Mesenchymal stem cell (in vitro differentiated cells and primary cell): ENCODE measurements around the gene ANKS1B.

Source experiments
- DNase-seq: peaks from one replicate; pipeline ENCODE4 v3.0.0-alpha.2; 2013
- H2AFZ ChIP-seq: one replicate; pipeline ENCODE4 v1.6.1; 2013; ENCODE audit warnings: low read depth, mild to moderate bottlenecking, control low read depth, inconsistent platforms, low read length, moderate library complexity
- H2AK5ac ChIP-seq: 2 replicates; pipeline ENCODE4 v1.6.1; 2013; ENCODE audit warnings: low read length, moderate library complexity, mild to moderate bottlenecking, inconsistent platforms; ENCODE audit not compliant: severe bottlenecking
- H2BK120ac ChIP-seq: one replicate; pipeline ENCODE4 v1.6.1; 2013; ENCODE audit warnings: low read depth, mild to moderate bottlenecking, inconsistent platforms, low read length, moderate library complexity
- H2BK12ac ChIP-seq, 2 experiments: one replicate each; pipeline ENCODE4 v1.6.1; 2013; ENCODE audit warnings: inconsistent platforms in 2 of 2, low read length in 2 of 2, mild to moderate bottlenecking in 2 of 2, moderate library complexity in 2 of 2, control low read depth in 1 of 2
- H2BK15ac ChIP-seq: one replicate; pipeline ENCODE4 v1.6.1; 2013; ENCODE audit warnings: mild to moderate bottlenecking, low read depth, inconsistent platforms; ENCODE audit not compliant: poor library complexity, severe bottlenecking
- H2BK5ac ChIP-seq: 2 replicates; pipeline ENCODE4 v1.6.1; 2013; ENCODE audit warnings: low read depth, mild to moderate bottlenecking, low read length, control low read depth, inconsistent platforms; ENCODE audit not compliant: poor library complexity, severe bottlenecking
- H3K14ac ChIP-seq, 2 experiments: one replicate each; pipeline ENCODE4 v1.6.1; 2013; ENCODE audit warnings: inconsistent platforms in 2 of 2, low read length in 2 of 2, control low read depth in 1 of 2, mild to moderate bottlenecking in 1 of 2, moderate library complexity in 1 of 2
- H3K18ac ChIP-seq, 2 experiments: one replicate each; pipeline ENCODE4 v1.6.1; 2013; ENCODE audit warnings: inconsistent platforms in 2 of 2, low read length in 2 of 2, control low read depth in 1 of 2, low read depth in 1 of 2, mild to moderate bottlenecking in 1 of 2
- H3K23ac ChIP-seq, 2 experiments: one replicate each; pipeline ENCODE4 v1.6.1; 2013; ENCODE audit warnings: inconsistent platforms in 2 of 2, low read length in 2 of 2, mild to moderate bottlenecking in 2 of 2, moderate library complexity in 2 of 2, control low read depth in 1 of 2
- H3K27ac ChIP-seq: 2 replicates; pipeline ENCODE4 v1.5.1; 2013; ENCODE audit warnings: mild to moderate bottlenecking, moderate library complexity, low read length, control low read depth, inconsistent platforms; ENCODE audit not compliant: poor library complexity, severe bottlenecking
- H3K27me3 ChIP-seq, 2 experiments: 2 replicates each; pipeline versions ENCODE4 v1.6.1 to v1.7.0; 2013; ENCODE audit warnings: low read length in 2 of 2, mild to moderate bottlenecking in 2 of 2, moderate library complexity in 2 of 2, control low read depth in 1 of 2, inconsistent platforms in 1 of 2; ENCODE audit not compliant: control insufficient read depth in 1 of 2, insufficient read depth in 1 of 2
- H3K36me3 ChIP-seq, 2 experiments: 2 replicates each; pipeline versions ENCODE4 v1.6.1 to v1.7.0; 2013; ENCODE audit warnings: low read length in 2 of 2, control low read depth in 1 of 2, inconsistent platforms in 1 of 2, low read depth in 1 of 2, mild to moderate bottlenecking in 1 of 2; ENCODE audit not compliant: insufficient read depth in 2 of 2, control insufficient read depth in 1 of 2
- H3K4ac ChIP-seq, 2 experiments: one replicate each; pipeline ENCODE4 v1.6.1; 2013; ENCODE audit warnings: inconsistent platforms in 2 of 2, low read length in 2 of 2, mild to moderate bottlenecking in 2 of 2, moderate library complexity in 2 of 2, control low read depth in 1 of 2, low read depth in 1 of 2
- H3K4me1 ChIP-seq: 2 replicates; pipeline ENCODE4 v1.6.1; 2013; ENCODE audit warnings: low read depth, low read length, control low read depth; ENCODE audit not compliant: control insufficient read depth, insufficient read depth
- H3K4me2 ChIP-seq: 2 replicates; pipeline ENCODE4 v1.6.1; 2013; ENCODE audit warnings: low read length, mild to moderate bottlenecking, inconsistent platforms; ENCODE audit not compliant: poor library complexity, severe bottlenecking
- H3K4me3 ChIP-seq, 2 experiments: 2 replicates each; pipeline versions ENCODE4 v1.5.1 to v1.7.0; 2013; ENCODE audit warnings: low read length in 2 of 2, mild to moderate bottlenecking in 2 of 2, control low read depth in 1 of 2, low read depth in 1 of 2; ENCODE audit not compliant: insufficient read depth in 1 of 2
- H3K79me1 ChIP-seq: replicated peaks from 2 replicates; pipeline ENCODE4 v1.6.1; 2013; ENCODE audit warnings: mild to moderate bottlenecking, control low read depth, low read length, inconsistent platforms; ENCODE audit not compliant: poor library complexity, severe bottlenecking
- H3K9ac ChIP-seq: 2 replicates; pipeline ENCODE4 v1.7.0; 2013; ENCODE audit warnings: mild to moderate bottlenecking, low read length, moderate library complexity
- H3K9me3 ChIP-seq: 2 replicates; pipeline ENCODE4 v1.7.0; 2013; ENCODE audit warnings: mild to moderate bottlenecking, low read length; ENCODE audit not compliant: control insufficient read depth
- H4K8ac ChIP-seq: one replicate; pipeline ENCODE4 v1.6.1; 2013; ENCODE audit warnings: inconsistent platforms, mild to moderate bottlenecking, low read length, moderate library complexity
- H4K91ac ChIP-seq: one replicate; pipeline ENCODE4 v1.6.1; 2013; ENCODE audit warnings: mild to moderate bottlenecking, low read length, inconsistent platforms
- WGBS: methylation state at CpG from one replicate; pipeline ENCODE4 v1.1.7; 2013; ENCODE audit warnings: mixed read lengths; 5-methylcytosine and 5-hydroxymethylcytosine counted together

Gene ANKS1B

DNA sequence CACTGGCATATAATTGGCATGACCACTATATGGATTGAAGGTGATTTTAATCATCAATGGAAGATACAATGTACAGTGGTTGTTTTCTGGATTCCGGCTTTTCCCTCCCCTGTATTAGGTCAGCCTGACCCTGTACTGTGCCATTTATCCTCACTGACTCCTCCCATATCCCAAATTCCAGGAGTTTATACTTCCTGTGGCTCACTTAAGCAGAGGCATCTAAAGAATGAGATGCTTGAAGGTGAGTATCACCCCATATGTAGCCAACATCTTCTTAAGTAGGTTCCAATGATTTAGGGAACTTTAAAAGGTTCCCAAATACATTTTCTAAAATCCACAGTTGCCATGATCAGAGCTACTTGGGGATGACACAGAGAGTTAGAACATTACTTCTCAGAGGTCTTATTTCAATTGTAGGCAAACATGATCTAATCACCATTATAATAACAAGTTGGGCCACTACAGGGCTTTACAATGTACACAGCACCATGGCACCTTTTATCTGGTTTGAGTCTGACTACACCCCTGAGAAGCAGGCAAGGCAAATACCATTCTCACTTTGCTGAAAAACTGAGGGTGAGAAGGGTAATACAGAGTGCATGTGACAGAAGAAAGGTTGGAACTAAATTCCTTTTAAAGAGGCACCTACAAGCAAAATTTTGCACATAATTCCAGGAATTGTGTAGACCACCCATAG is 549.5 kb downstream of the ANKS1B start:
- Histone ChIP-seq H4K8ac (no peak overlapping the region), H3K18ac (no peak overlapping the region), H3K27me3 (no peaks in the 10 kb centered on the region), H3K4ac (no peak overlapping the region), H4K91ac (no peak overlapping the region), H3K4me1 (no peaks in the 10 kb centered on the region), H3K79me1 (no peaks in the 10 kb centered on the region), H3K36me3 (no peaks in the 10 kb centered on the region), H3K9me3 (peaks cover 11% of the 10 kb centered on the region), H2AFZ (no peak overlapping the region), H3K27ac (no peak overlapping the region), H3K9ac (no peak overlapping the region), H3K4me3 (no peak overlapping the region), H3K4me2 (no peak overlapping the region), H3K14ac (no peak overlapping the region), H3K23ac (no peak overlapping the region), H2BK120ac (no peak overlapping the region), H2BK12ac (no peak overlapping the region), H2BK15ac (no peak overlapping the region), H2AK5ac (no peak overlapping the region), H2BK5ac (no peak overlapping the region)
- WGBS, result no CpG with 5 or more reads among the region's 1 CpG
- DNase-seq, result no peak

GRCh38 chr12:99433155-99433554 is 551.6 kb downstream of the ANKS1B start:
- no peaks in the 10 kb centered on the region for H3K36me3 ChIP-seq
- no peaks in the 10 kb centered on the region for H3K27me3 ChIP-seq
- H3K18ac ChIP-seq, result no peak overlapping the region
- H2BK5ac ChIP-seq, result no peak overlapping the region
- H3K79me1 ChIP-seq, result no peaks in the 10 kb centered on the region
- no peak overlapping the region for H2AFZ ChIP-seq
- H2BK12ac ChIP-seq, result no peak overlapping the region
- WGBS, result no CpG with 5 or more reads among the region's 1 CpG
- peaks cover 4% of the 10 kb centered on the region for H3K9me3 ChIP-seq
- H3K27ac ChIP-seq, result no peak overlapping the region
- H4K91ac ChIP-seq, result no peak overlapping the region
- no peak overlapping the region for H2BK15ac ChIP-seq
- no peak overlapping the region for H3K4me2 ChIP-seq
- no peak overlapping the region for H3K14ac ChIP-seq
- no peak overlapping the region for H3K4ac ChIP-seq
- H2AK5ac ChIP-seq, result no peak overlapping the region
- no peak overlapping the region for H3K4me3 ChIP-seq
- H3K4me1 ChIP-seq, result no peaks in the 10 kb centered on the region
- H3K9ac ChIP-seq, result no peak overlapping the region
- DNase-seq, result no peak
- H2BK120ac ChIP-seq, result no peak overlapping the region
- H3K23ac ChIP-seq, result no peak overlapping the region
- no peak overlapping the region for H4K8ac ChIP-seq

DNA sequence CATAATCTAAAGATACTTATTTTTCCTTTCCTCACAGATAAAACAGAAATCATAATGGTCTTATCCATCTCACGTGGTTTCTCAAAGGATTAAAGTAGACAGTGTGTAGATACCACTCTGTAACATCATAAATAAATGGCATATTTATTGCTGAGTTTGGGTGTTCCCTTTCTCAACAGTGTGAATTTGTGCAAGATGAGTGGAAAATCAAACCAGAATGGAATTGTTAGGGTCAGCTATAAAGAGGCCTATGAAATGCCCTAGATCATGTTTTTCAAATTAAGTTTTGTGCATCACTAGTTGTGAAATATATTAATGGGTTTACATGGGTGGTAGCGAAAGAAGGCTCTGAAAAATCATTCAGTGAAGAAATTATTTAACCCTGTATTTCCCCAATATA is 553.5 kb downstream of the ANKS1B start:
- H3K27me3 ChIP-seq, result no peaks in the 10 kb centered on the region
- H3K23ac ChIP-seq, result no peak overlapping the region
- H3K27ac ChIP-seq, result no peak overlapping the region
- no peak overlapping the region for H2AFZ ChIP-seq
- H3K9ac ChIP-seq, result no peak overlapping the region
- no peak overlapping the region for H3K4me3 ChIP-seq
- H2BK12ac ChIP-seq, result no peak overlapping the region
- H4K8ac ChIP-seq, result no peak overlapping the region
- peaks cover 7% of the 10 kb centered on the region for H3K9me3 ChIP-seq
- no peaks in the 10 kb centered on the region for H3K4me1 ChIP-seq
- H3K4me2 ChIP-seq, result no peak overlapping the region
- no peak overlapping the region for H2BK15ac ChIP-seq
- no peak overlapping the region for H4K91ac ChIP-seq
- H3K4ac ChIP-seq, result no peak overlapping the region
- no CpG with 5 or more reads among the region's 2 CpGs for WGBS
- H3K14ac ChIP-seq, result no peak overlapping the region
- H2BK120ac ChIP-seq, result no peak overlapping the region
- no peak overlapping the region for H3K18ac ChIP-seq
- no peak overlapping the region for H2AK5ac ChIP-seq
- DNase-seq, result no peak
- no peak overlapping the region for H2BK5ac ChIP-seq
- H3K36me3 ChIP-seq, result no peaks in the 10 kb centered on the region
- no peaks in the 10 kb centered on the region for H3K79me1 ChIP-seq

DNA sequence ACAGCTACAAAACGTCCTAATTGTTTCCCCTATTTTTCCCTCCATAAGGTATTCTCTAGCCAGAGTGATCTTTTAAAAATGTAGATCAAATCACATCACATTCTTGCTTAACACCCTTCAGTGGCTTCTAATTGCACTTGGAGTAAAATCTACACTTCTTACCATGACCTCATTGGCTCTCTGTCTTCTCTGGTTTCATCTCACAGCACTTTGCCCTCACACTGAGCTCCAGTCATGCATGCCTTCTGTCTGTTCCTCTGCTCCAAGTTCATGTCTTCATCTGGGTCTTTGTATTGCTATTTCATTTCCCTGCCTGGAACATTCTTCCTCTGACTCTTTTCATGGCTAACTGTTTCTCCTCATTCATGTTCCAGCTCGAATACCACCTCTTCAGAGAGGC is 557.6 kb downstream of the ANKS1B start:
- no peak overlapping the region for H3K23ac ChIP-seq
- WGBS, result 32% methylated on average over 2 of the region's 2 CpGs
- H4K91ac ChIP-seq, result no peak overlapping the region
- H3K79me1 ChIP-seq, result no peaks in the 10 kb centered on the region
- H3K4ac ChIP-seq, result peak overlapping the region in 1 of 2 experiments; percentile 47
- H2BK5ac ChIP-seq, result no peak overlapping the region
- no peak overlapping the region for H2BK120ac ChIP-seq
- H2AFZ ChIP-seq, result no peak overlapping the region
- H3K4me2 ChIP-seq, result no peak overlapping the region
- H3K18ac ChIP-seq, result no peak overlapping the region
- H3K36me3 ChIP-seq, result no peaks in the 10 kb centered on the region
- no peaks in the 10 kb centered on the region for H3K27me3 ChIP-seq
- no peak overlapping the region for H3K14ac ChIP-seq
- no peak overlapping the region for H2BK12ac ChIP-seq
- no peak overlapping the region for H3K27ac ChIP-seq
- H3K4me3 ChIP-seq, result no peak overlapping the region
- no peaks in the 10 kb centered on the region for H3K4me1 ChIP-seq
- no peak for DNase-seq
- H2BK15ac ChIP-seq, result no peak overlapping the region
- no peak overlapping the region for H2AK5ac ChIP-seq
- H4K8ac ChIP-seq, result no peak overlapping the region
- H3K9ac ChIP-seq, result no peak overlapping the region
- H3K9me3 ChIP-seq, result peaks cover 7% of the 10 kb centered on the region
